Gastrocnemius medialis (tissue), 4 donors: ENCODE measurements around the gene RNF169. TPM values are rescaled to one million over a fixed set of nuclear protein-coding genes. Genes with fewer than 3 reads are reported as not detected.

ENCODE experiments used
- ATAC-seq, 2 donors: fragments of 150-250 bp; one replicate each; pipeline ENCODE4 v1.9.1; 2016
- DNase-seq, 2 donors: peaks; one replicate each; pipeline ENCODE4 v3.0.0-alpha.2; 2019
- H3K27ac ChIP-seq, 4 donors: fragments of 200-600 bp; sonication (generic); 1 replicate in 1 of 4; 2 replicates in 3 of 4; pipeline ENCODE4 v1.5.1; 2016 to 2018; ENCODE audit warnings: mild to moderate bottlenecking in 2 of 4, moderate library complexity in 1 of 4
- H3K27me3 ChIP-seq, 3 donors: fragments of 200-600 bp; sonication (generic) in 2 of 3; 1 replicate in 1 of 3; 2 replicates in 2 of 3; pipeline versions ENCODE4 v1.5.1 to v1.6.0; 2016 to 2019; ENCODE audit warnings: mild to moderate bottlenecking in 1 of 3, moderate library complexity in 1 of 3
- H3K36me3 ChIP-seq, 2 donors: fragments of 200-600 bp; sonication (generic) in 1 of 2; one replicate each; pipeline ENCODE4 v1.5.1; 2017 to 2018
- H3K4me1 ChIP-seq, 2 donors: fragments of 200-600 bp; sonication (generic) in 1 of 2; one replicate each; pipeline ENCODE4 v1.5.1; 2016 to 2017; ENCODE audit warnings: mild to moderate bottlenecking in 2 of 2
- H3K4me3 ChIP-seq, 4 donors: fragments of 200-600 bp; sonication (generic) in 3 of 4; 1 replicate in 1 of 4; 2 replicates in 3 of 4; pipeline ENCODE4 v1.5.1; 2016 to 2019; ENCODE audit warnings: mild to moderate bottlenecking in 2 of 4
- H3K9me3 ChIP-seq, 3 donors: fragments of 200-600 bp; sonication (generic) in 2 of 3; 1 replicate in 1 of 3; 2 replicates in 2 of 3; pipeline ENCODE4 v1.5.1; 2016 to 2019
- CTCF ChIP-seq, 5 experiments: fragments of 450-650 bp in 3 of 5; fragments of 200-600 bp in 2 of 5; sonication (generic) in 2 of 5; IDR thresholded peaks in 4 of 5; conservative IDR thresholded peaks in 1 of 5; 1 replicate in 4 of 5; 2 replicates in 1 of 5; pipeline ENCODE4 v1.5.1; 2016 to 2019; ENCODE audit warnings: antibody characterized with exemption in 5 of 5, mild to moderate bottlenecking in 3 of 5, moderate library complexity in 3 of 5
- POLR2A ChIP-seq, 2 donors: fragments of 450-650 bp; IDR thresholded peaks; one replicate each; pipeline ENCODE4 v1.6.1; 2017; ENCODE audit warnings: antibody characterized with exemption in 2 of 2, mild to moderate bottlenecking in 2 of 2, moderate library complexity in 2 of 2
- in situ Hi-C, 4 donors: fragments of 200-750 bp; cut with MboI; loops; one replicate each; pipeline versions ENCODE4 v1.15.0 to v1.8.0; 2017; ENCODE audit warnings: low sequenced_read_pairs in 4 of 4
- intact Hi-C: fragments of 100-400 bp; cut with DNase I; formaldehyde crosslinking; loops from one replicate; pipeline ENCODE4 v1.15.1; 2023; ENCODE audit warnings: low total_unique reads
- total RNA-seq, 4 donors: library from RNA; depleted of rRNA; stranded (reverse); fragments of >200 nt; gene quantifications; one replicate each; pipeline versions ENCODE4 v1.1.0 to v1.2.3, GENCODE V29; 2016

RNF169 gene
- total RNA-seq, 4 donors from 2014 or later = 17.1 to 25.2 (median 21.0) TPM

DNA sequence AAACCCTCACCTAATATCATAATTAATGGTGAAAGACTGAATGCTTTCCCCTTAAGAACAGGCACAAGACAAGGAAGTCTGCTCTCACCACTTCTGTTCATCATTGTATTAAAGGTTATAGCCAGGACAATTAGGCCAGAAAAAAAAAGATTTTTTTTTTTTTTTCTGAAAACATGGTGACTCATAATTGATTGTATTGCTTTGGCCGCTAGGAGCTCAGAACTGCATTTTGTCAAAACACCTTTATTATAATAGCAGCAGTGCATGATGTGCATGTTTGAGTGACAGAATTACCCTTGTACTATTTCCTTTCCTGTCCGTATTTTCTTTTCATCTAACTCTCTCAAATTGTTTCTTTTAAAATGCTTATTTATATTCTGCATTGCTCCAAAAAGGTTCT lies 98.1 kb downstream of the RNF169 start:
- Histone ChIP-seq H3K4me3 (no peak overlapping the region), H3K36me3 (peaks cover 0 to 59% of the 10 kb centered on the region in 2 donors)

GRCh38 chr11:74847395-74847794 lies 98.7 kb downstream of the RNF169 start:
- in situ Hi-C loops = no loop called here
- TF ChIP-seq CTCF (IDR thresholded peaks at IDR 0.05 in 4 of 5, conservative IDR thresholded peaks at IDR 0.05 in 1 of 5) (no peak), POLR2A (IDR thresholded peaks at IDR 0.05) (no peak)
- Histone ChIP-seq H3K9me3 (no peaks in the 10 kb centered on the region), H3K36me3 (peaks cover 0 to 56% of the 10 kb centered on the region in 2 donors), H3K4me3 (no peak overlapping the region), H3K27ac (no peak overlapping the region), H3K4me1 (no peaks in the 10 kb centered on the region), H3K27me3 (no peaks in the 10 kb centered on the region)
- DNase-seq (no peak), ATAC-seq (no peak)
- intact Hi-C loops = no loop called here

More for the DNA sequence above, 98.1 kb downstream of the RNF169 start:
- H3K9me3 ChIP-seq = no peaks in the 10 kb centered on the region
- no peaks in the 10 kb centered on the region for H3K4me1 ChIP-seq
- in situ Hi-C loops = no loop called here
- no peak overlapping the region for H3K27ac ChIP-seq
- intact Hi-C loops = no loop called here
- TF ChIP-seq CTCF (IDR thresholded peaks at IDR 0.05 in 4 of 5, conservative IDR thresholded peaks at IDR 0.05 in 1 of 5) = no peak
- TF ChIP-seq POLR2A (IDR thresholded peaks at IDR 0.05) = no peak
- no peaks in the 10 kb centered on the region for H3K27me3 ChIP-seq
- ATAC-seq (no peak), DNase-seq (no peak)

GRCh38 chr11:74847895-74848294 lies 99.2 kb downstream of the RNF169 start:
- Histone ChIP-seq H3K27ac (no peak overlapping the region), H3K36me3 (peaks cover 0 to 51% of the 10 kb centered on the region in 2 donors), H3K4me1 (no peaks in the 10 kb centered on the region), H3K27me3 (no peaks in the 10 kb centered on the region), H3K9me3 (no peaks in the 10 kb centered on the region), H3K4me3 (no peak overlapping the region)
- in situ Hi-C loops (no loop called here), intact Hi-C loops (no loop called here)
- TF ChIP-seq POLR2A (IDR thresholded peaks at IDR 0.05) = no peak
- TF ChIP-seq CTCF (IDR thresholded peaks at IDR 0.05 in 4 of 5, conservative IDR thresholded peaks at IDR 0.05 in 1 of 5) = no peak
- no peak for DNase-seq
- no peak for ATAC-seq

- no peak for ATAC-seq
- TF ChIP-seq POLR2A (IDR thresholded peaks at IDR 0.05) = no peak
- Histone ChIP-seq H3K36me3 (peaks cover 0 to 33% of the 10 kb centered on the region in 2 donors), H3K27me3 (no peaks in the 10 kb centered on the region), H3K4me1 (no peaks in the 10 kb centered on the region), H3K27ac (no peak overlapping the region), H3K9me3 (no peaks in the 10 kb centered on the region), H3K4me3 (no peak overlapping the region)
- in situ Hi-C loops (no loop called here), intact Hi-C loops (no loop called here)
- DNase-seq = no peak
Measured at GRCh38 chr11:74849525-74850391, 101.1 kb downstream of the RNF169 start.

- intact Hi-C loops = no loop called here
- H3K27ac ChIP-seq = no peak overlapping the region
- in situ Hi-C loops = no loop called here
- TF ChIP-seq CTCF (IDR thresholded peaks at IDR 0.05 in 4 of 5, conservative IDR thresholded peaks at IDR 0.05 in 1 of 5) (no peak), POLR2A (IDR thresholded peaks at IDR 0.05) (no peak)
- peaks cover 0 to 28% of the 10 kb centered on the region in 2 donors for H3K36me3 ChIP-seq
- no peaks in the 10 kb centered on the region for H3K9me3 ChIP-seq
- no peaks in the 10 kb centered on the region for H3K4me1 ChIP-seq
- H3K4me3 ChIP-seq = no peak overlapping the region
- DNase-seq (no peak), ATAC-seq (no peak)
- H3K27me3 ChIP-seq = no peaks in the 10 kb centered on the region
Measured at GRCh38 chr11:74853223-74853622, 104.6 kb downstream of the RNF169 start.
